K562 (cell line): ENCODE measurements around the gene PRPF8. TPM values are rescaled to one million over a fixed set of nuclear protein-coding genes. Genes with fewer than 3 reads are reported as not detected.
A peak's percentile ranks its signal among the peaks of the same experiment; 100 is the strongest.

ENCODE experiments used
- CBX2 ChIP-seq: fragments of 200-600 bp; sonication (generic); IDR thresholded peaks from one replicate; pipeline ENCODE4 v1.6.1; 2012; ENCODE audit warnings: mild to moderate bottlenecking, low read length, inconsistent platforms; ENCODE audit not compliant: insufficient read depth, poor library complexity, severe bottlenecking
- CREB3L1 ChIP-seq: fragments of 450-650 bp; IDR thresholded peaks from 2 replicates; pipeline ENCODE4 v1.6.1; 2014; ENCODE audit warnings: low read depth, mild to moderate bottlenecking, moderate library complexity, borderline replicate concordance
- CREB5 ChIP-seq: fragments of 250-450 bp; sonication (Bioruptor Pico); IDR thresholded peaks from 2 replicates; pipeline ENCODE4 v1.5.0; 2020; ENCODE audit warnings: mild to moderate bottlenecking
- DIDO1 ChIP-seq: fragments of 450-650 bp; IDR thresholded peaks from 2 replicates; pipeline ENCODE4 v1.6.1; 2016; ENCODE audit warnings: low read depth, missing biosample characterization, missing genetic modification characterization
- FIP1L1 ChIP-seq: fragments of 200-400 bp; formaldehyde crosslinking; IDR thresholded peaks from 2 replicates; pipeline ENCODE4 v1.6.1; 2018; ENCODE audit warnings: mild to moderate bottlenecking, low read depth, low read length; ENCODE audit not compliant: poor library complexity, severe bottlenecking
- HSF4 ChIP-seq: fragments of 250-450 bp; sonication (Bioruptor Pico); IDR thresholded peaks from 2 replicates; pipeline ENCODE4 v2.1.2; 2022; ENCODE audit warnings: mild to moderate bottlenecking, moderate library complexity, borderline replicate concordance
- KDM5B ChIP-seq: fragments of 200-600 bp; sonication (generic); IDR thresholded peaks from 2 replicates; pipeline ENCODE4 v1.6.1; 2012; ENCODE audit warnings: low read depth, mild to moderate bottlenecking, moderate library complexity, low read length, control low read depth, inconsistent platforms; ENCODE audit not compliant: insufficient replicate concordance
- L3MBTL2 ChIP-seq: fragments of 450-650 bp; IDR thresholded peaks from 2 replicates; pipeline ENCODE4 v1.6.1; 2016; ENCODE audit warnings: mild to moderate bottlenecking, moderate library complexity
- MAFG ChIP-seq: fragments of 450-650 bp; conservative IDR thresholded peaks from 2 replicates; pipeline ENCODE4 v1.6.1; 2016; ENCODE audit warnings: missing genetic modification characterization, missing compliant biosample characterization
- NFIC ChIP-seq: fragments of 450-650 bp; IDR thresholded peaks from 2 replicates; pipeline ENCODE4 v1.6.1; 2017; ENCODE audit warnings: mild to moderate bottlenecking, inconsistent platforms
- POLR2AphosphoS2 ChIP-seq: IDR thresholded peaks from 2 replicates; pipeline ENCODE4 v1.6.1; 2012; ENCODE audit warnings: low read length, improper control_type of control experiment
- RUNX1 ChIP-seq: sonication (generic); IDR thresholded peaks from 2 replicates; pipeline ENCODE4 v1.6.1; 2016; ENCODE audit warnings: antibody characterized with exemption, low read depth
- SNAPC5 ChIP-seq: fragments of 250-450 bp; sonication (Bioruptor Pico); IDR thresholded peaks from 2 replicates; pipeline ENCODE4 v1.8.0; 2021; ENCODE audit warnings: moderate library complexity, mild to moderate bottlenecking, inconsistent platforms
- SOX6 ChIP-seq: fragments of 450-650 bp; IDR thresholded peaks from 2 replicates; pipeline ENCODE4 v1.6.1; 2014; ENCODE audit warnings: mild to moderate bottlenecking
- TAF9B ChIP-seq: fragments of 450-650 bp; IDR thresholded peaks from 2 replicates; pipeline ENCODE4 v1.6.1; 2018; ENCODE audit warnings: mild to moderate bottlenecking; ENCODE audit not compliant: partially characterized antibody
- YY1 ChIP-seq, 3 experiments: IDR thresholded peaks; 2 replicates each; pipeline ENCODE4 v1.6.1; 2011; ENCODE audit warnings: low read length in 2 of 3, mild to moderate bottlenecking in 2 of 3, moderate library complexity in 2 of 3, borderline replicate concordance in 1 of 3, control low read depth in 1 of 3, low read depth in 1 of 3; ENCODE audit not compliant: insufficient read depth in 3 of 3, insufficient replicate concordance in 2 of 3, control insufficient read depth in 1 of 3, insufficient read length in 1 of 3; ENCODE audit errors: extremely low read depth in 1 of 3
- ZNF239 ChIP-seq: fragments of 250-450 bp; sonication (Bioruptor Pico); IDR thresholded peaks from 2 replicates; pipeline ENCODE4 v1.4.0; 2020; ENCODE audit warnings: mild to moderate bottlenecking
- ZNF253 ChIP-seq: fragments of 250-450 bp; sonication (Bioruptor Pico); conservative IDR thresholded peaks from 2 replicates; pipeline ENCODE4 v1.6.1; 2021; ENCODE audit warnings: mild to moderate bottlenecking
- ZNF324 ChIP-seq: fragments of 250-450 bp; sonication (Bioruptor Pico); IDR thresholded peaks from 2 replicates; pipeline ENCODE4 v1.4.0; 2020; ENCODE audit warnings: mild to moderate bottlenecking
- ZNF507 ChIP-seq: conservative IDR thresholded peaks from 2 replicates; pipeline ENCODE4 v1.6.1; 2017; ENCODE audit warnings: missing genetic modification characterization, missing compliant biosample characterization
- ZNF561 ChIP-seq: fragments of 450-650 bp; formaldehyde crosslinking; conservative IDR thresholded peaks from 2 replicates; pipeline ENCODE4 v1.4.0; 2020; ENCODE audit warnings: mild to moderate bottlenecking, moderate library complexity
- polyA plus RNA-seq, 8 experiments: library from polyadenylated mRNA; depleted of rRNA in 4 of 8; stranded (reverse) in 5 of 8; unstranded in 3 of 8; fragments of >200 nt; fragmentation: Nextera tagmentation in 2 of 8; fragmentation: Illumina TruSeq in 1 of 8; extraction: Ambion mirVana in 2 of 8; extraction: Trizol in 1 of 8; gene quantifications; 2 replicates each; pipeline versions ENCODE4 v1.2.1 to v1.2.3, GENCODE V29; 2011 to 2014; ENCODE audit warnings: inconsistent platforms in 1 of 8, missing spikeins in 1 of 8
- total RNA-seq, 7 experiments: library from RNA; depleted of rRNA in 6 of 7; stranded (reverse); fragments of >200 nt in 6 of 7; fragmentation: Illumina TruSeq in 2 of 7; extraction: Trizol in 2 of 7; gene quantifications; 2 replicates each; pipeline versions ENCODE4 v1.2.1 to v1.2.3, GENCODE V29; 2011 to 2021; ENCODE audit warnings: low replicate concordance in 1 of 7

Gene PRPF8
- total and polyA plus RNA-seq, 9 of the 15 experiments (the other 6 are each of a cell fraction or from before 2014, with no cell fraction given) = 64.3 to 294 (median 85.9) TPM

- peak; percentile 34 for TF ChIP-seq FIP1L1
- no peak for TF ChIP-seq ZNF507 (tag)
- no peak for TF ChIP-seq TAF9B
- TF ChIP-seq KDM5B = peak; percentile 71
- peak; percentile 76 to 97 (median 94) for TF ChIP-seq YY1 (IDR thresholded peaks at IDR 0.05; ENCODE audit: borderline replicate concordance in 1 of 3, control insufficient read depth in 1 of 3, extremely low read depth in 1 of 3, insufficient read depth in 3 of 3, insufficient read length in 1 of 3, insufficient replicate concordance in 2 of 3, low read depth in 1 of 3, low read length in 2 of 3)
- no peak for TF ChIP-seq ZNF239 (CRISPR knock-in tag)
- TF ChIP-seq ZNF324 (CRISPR knock-in tag) = no peak
- TF ChIP-seq L3MBTL2 = no peak; the same call in 1 of the 2 replicates
- no peak for TF ChIP-seq SNAPC5
- TF ChIP-seq ZNF561 (CRISPR knock-in tag) = no peak
- no peak for TF ChIP-seq CBX2
- no peak for TF ChIP-seq POLR2AphosphoS2
- TF ChIP-seq SOX6 = 0 out of 2 replicates have a peak, but pooled peaks have one; percentile 15
- TF ChIP-seq NFIC = no peak
- no peak for TF ChIP-seq MAFG
- no peak for TF ChIP-seq CREB5 (CRISPR knock-in tag)
- TF ChIP-seq HSF4 (CRISPR knock-in tag) = no peak
- TF ChIP-seq CREB3L1 = peak; percentile 70; the same call in 1 of the 2 replicates
- TF ChIP-seq ZNF253 (CRISPR knock-in tag) = no peak
- TF ChIP-seq DIDO1 (tag) = no peak
- TF ChIP-seq RUNX1 = no peak
These were observed at the start of gene PRPF8 (continued) for GRCh38 chr17:1684378-1685189.
